ENCODE measurements around the gene MTMR1. TPM values are rescaled to one million over a fixed set of nuclear protein-coding genes. Genes with fewer than 3 reads are reported as not detected.

MTMR1 gene
- 10 to 100 TPM; 32.8 to 38.6 TPM for total RNA-seq

DNA sequence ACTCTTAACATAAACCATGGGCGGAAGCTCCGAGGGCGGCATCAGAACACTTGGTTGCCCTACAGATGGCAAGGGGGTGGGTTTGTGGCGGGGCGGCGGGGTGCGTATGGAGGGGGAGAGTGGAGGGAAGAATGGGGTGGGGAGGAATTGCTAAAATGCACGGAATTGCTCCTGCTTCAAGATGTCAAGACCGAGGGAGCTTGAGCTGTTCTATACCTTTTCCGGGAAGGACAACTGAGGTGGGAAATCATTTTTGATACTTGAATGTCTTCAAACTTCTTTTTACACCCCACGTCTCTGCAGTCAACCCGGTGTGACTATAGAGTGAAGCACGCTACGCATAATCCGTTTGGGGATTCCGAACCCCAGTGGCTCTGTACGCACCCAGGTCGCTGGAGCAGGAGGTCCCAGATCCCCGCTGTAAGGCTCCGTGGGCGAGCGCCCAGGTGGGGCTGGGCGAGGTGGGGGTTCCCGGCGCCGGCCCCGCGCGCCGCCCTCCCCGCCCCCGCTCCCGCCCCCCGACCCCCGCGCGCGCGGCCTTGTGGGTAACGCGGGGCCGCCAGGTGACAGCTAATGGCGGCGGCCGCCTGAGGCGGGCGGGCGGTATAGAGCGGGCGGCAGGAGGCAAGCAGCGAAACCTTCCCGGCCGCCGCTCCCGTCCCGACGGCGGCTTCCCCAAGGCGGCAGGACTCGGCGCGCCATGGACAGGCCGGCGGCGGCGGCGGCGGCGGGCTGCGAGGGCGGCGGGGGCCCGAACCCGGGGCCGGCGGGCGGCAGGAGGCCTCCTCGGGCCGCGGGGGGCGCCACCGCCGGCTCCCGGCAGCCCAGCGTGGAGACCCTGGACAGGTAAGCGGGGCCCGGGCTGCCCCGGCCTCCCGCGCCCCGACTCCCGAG is at the start of gene MTMR1:
Gene MTMR1, plus strand, starts transcription at position 566 of the 894 bp plus-strand sequence. Its CDS starts 135 bp downstream, at position 701.
- DNase-seq (peak; percentile 58), ATAC-seq (peak; percentile 28)
- peak within 1 kb of the TSS; percentile 91 for H3K4me3 Mint-ChIP-seq
- ChIA-PET POLR2A (interaction anchor here (0.6 to 2.4 kb wide), 8 partner anchors 8 to 703 kb away, joined by 3 to 7 read pairs (median 4); no protein-coding TSS in a partner anchor), CTCF (interaction anchor here (0.8 to 3.2 kb wide), 7 partner anchors 9 to 753 kb away, joined by 3 to 9 read pairs (median 3); no protein-coding TSS in a partner anchor)
- peaks cover 69% of the 10 kb centered on the region for H3K4me1 Mint-ChIP-seq (ENCODE audit: low read depth)
- TF ChIP-seq, protein P1, sequence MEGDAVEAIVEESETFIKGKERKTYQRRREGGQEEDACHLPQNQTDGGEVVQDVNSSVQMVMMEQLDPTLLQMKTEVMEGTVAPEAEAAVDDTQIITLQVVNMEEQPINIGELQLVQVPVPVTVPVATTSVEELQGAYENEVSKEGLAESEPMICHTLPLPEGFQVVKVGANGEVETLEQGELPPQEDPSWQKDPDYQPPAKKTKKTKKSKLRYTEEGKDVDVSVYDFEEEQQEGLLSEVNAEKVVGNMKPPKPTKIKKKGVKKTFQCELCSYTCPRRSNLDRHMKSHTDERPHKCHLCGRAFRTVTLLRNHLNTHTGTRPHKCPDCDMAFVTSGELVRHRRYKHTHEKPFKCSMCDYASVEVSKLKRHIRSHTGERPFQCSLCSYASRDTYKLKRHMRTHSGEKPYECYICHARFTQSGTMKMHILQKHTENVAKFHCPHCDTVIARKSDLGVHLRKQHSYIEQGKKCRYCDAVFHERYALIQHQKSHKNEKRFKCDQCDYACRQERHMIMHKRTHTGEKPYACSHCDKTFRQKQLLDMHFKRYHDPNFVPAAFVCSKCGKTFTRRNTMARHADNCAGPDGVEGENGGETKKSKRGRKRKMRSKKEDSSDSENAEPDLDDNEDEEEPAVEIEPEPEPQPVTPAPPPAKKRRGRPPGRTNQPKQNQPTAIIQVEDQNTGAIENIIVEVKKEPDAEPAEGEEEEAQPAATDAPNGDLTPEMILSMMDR (IDR thresholded peaks at IDR 0.05) = no peak
- intact Hi-C loops (cut with micrococcal nuclease) = no loop called here
- peaks cover 32% of the 10 kb centered on the region for H3K36me3 Mint-ChIP-seq (ENCODE audit: low read depth)
- H3K27ac Mint-ChIP-seq = peak within 1 kb of the TSS; percentile 97
- H3K9me3 Mint-ChIP-seq = no peaks in the 10 kb centered on the region
- no peaks in the 10 kb centered on the region for H3K27me3 Mint-ChIP-seq

DNA sequence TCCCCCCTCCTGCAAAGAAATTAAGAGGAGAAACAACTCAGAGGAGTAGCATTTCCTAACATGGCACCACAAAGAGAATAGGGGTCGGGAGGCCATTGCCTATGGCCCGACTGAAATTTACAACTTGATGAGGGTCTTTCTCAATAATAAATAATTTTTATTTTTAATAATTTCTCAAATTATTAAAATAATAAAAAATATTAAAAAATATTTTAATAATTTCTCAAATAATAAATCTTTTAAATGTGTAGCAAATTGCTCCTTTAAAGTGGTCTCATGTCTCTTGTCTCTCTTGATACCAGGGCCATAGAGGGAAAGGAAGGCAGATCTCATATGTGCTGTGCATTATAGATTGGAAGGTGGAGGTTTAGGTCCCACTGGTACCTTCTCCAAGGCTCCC is 49.2 kb upstream of the MTMR1 start:
- intact Hi-C loops (cut with micrococcal nuclease) = no loop called here
- Mint-ChIP-seq H3K27ac (no peak overlapping the region), H3K36me3 (ENCODE audit: low read depth) (no peaks in the 10 kb centered on the region), H3K4me3 (no peak overlapping the region), H3K27me3 (no peaks in the 10 kb centered on the region), H3K9me3 (no peaks in the 10 kb centered on the region), H3K4me1 (ENCODE audit: low read depth) (peaks cover 1% of the 10 kb centered on the region)
- ChIA-PET CTCF (interaction anchor here (0.9 kb wide), 1 partner anchor 39 kb away, joined by 3 read pairs; no protein-coding TSS in a partner anchor), POLR2A (no interaction called here)
- TF ChIP-seq, protein P1 (IDR thresholded peaks at IDR 0.05) = no peak
- ATAC-seq = no peak
- no peak for DNase-seq

DNA sequence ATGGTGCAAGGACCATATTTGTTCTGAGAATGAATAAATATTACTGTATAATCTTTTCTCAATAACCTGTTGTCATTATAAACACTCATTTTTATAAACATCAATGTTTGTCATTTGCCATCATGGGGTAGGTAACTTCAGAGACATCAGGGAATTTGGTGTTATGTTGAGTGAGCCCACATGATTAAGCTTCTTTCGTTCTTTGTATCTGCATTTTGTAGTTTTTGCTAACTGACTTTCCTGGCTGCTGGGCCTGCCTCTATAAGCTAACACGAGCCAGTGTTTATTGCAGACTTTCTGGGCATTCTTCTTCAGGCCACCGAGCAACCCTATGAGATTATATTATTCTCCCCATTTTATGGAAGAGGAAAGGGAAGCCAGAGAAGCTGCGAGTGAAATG is 48.8 kb upstream of the MTMR1 start:
- no peaks in the 10 kb centered on the region for H3K9me3 Mint-ChIP-seq

DNA sequence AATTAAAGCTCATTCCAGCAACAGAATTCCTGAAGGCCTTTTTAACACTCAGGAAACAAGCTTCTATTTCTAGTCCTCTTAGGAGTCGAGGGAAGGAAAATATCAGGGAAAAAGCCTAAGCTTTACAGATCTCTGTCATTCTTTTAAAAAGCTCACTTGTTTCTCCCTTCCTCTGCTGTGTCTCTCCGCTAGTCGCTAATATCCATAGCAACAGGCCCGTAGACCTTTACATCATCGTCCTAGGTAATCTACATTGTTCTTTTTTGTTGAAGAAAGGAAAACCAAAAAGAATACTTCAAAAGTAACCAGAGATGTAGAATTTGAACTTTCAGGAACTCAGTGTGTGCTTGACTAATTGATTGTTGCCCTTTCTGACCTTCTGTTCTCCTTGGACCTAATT is 45.9 kb upstream of the MTMR1 start:
- Mint-ChIP-seq H3K36me3 (ENCODE audit: low read depth) (peaks cover 9% of the 10 kb centered on the region), H3K27ac (no peak overlapping the region), H3K4me1 (ENCODE audit: low read depth) (peaks cover 16% of the 10 kb centered on the region), H3K4me3 (no peak overlapping the region), H3K9me3 (no peaks in the 10 kb centered on the region), H3K27me3 (no peaks in the 10 kb centered on the region)
- CTCF ChIA-PET = interaction anchor here (1.3 kb wide), 1 partner anchor 11 kb away, joined by 3 read pairs; no protein-coding TSS in a partner anchor
- intact Hi-C loops (cut with micrococcal nuclease) = no loop called here
- DNase-seq (no peak), ATAC-seq (no peak)
- TF ChIP-seq, protein P1 (IDR thresholded peaks at IDR 0.05) = no peak
- POLR2A ChIA-PET = no interaction called here

More for the DNA sequence above, 48.8 kb upstream of the MTMR1 start:
- ATAC-seq (no peak), DNase-seq (no peak)
- TF ChIP-seq, protein P1 (IDR thresholded peaks at IDR 0.05) = no peak
- CTCF ChIA-PET = interaction anchor here (0.9 kb wide), 1 partner anchor 39 kb away, joined by 3 read pairs; no protein-coding TSS in a partner anchor
- H3K4me1 Mint-ChIP-seq (ENCODE audit: low read depth) = peaks cover 3% of the 10 kb centered on the region
- H3K36me3 Mint-ChIP-seq (ENCODE audit: low read depth) = peaks cover under 1% of the 10 kb centered on the region
- no peaks in the 10 kb centered on the region for H3K27me3 Mint-ChIP-seq
- H3K27ac Mint-ChIP-seq = no peak overlapping the region
- intact Hi-C loops (cut with micrococcal nuclease) = no loop called here
- H3K4me3 Mint-ChIP-seq = no peak overlapping the region
- POLR2A ChIA-PET = no interaction called here

Data from activated CD8-positive, alpha-beta T cell treated with anti-CD3 and anti-CD28 coated beads for 36 hours (primary cell).